Hepatocyte (in vitro differentiated cells): ENCODE data around the gene KPNA6.

ENCODE experiments used
- CTCF ChIP-seq: fragments of 200-600 bp; sonication (generic); IDR thresholded peaks from 2 replicates; pipeline ENCODE4 v1.5.1; 2016; ENCODE audit warnings: antibody characterized with exemption, mild to moderate bottlenecking; ENCODE audit not compliant: poor library complexity
- EZH2 ChIP-seq: fragments of 200-600 bp; sonication (generic); IDR thresholded peaks from 2 replicates; pipeline ENCODE4 v1.6.1; 2016; ENCODE audit warnings: antibody characterized with exemption, mild to moderate bottlenecking, borderline replicate concordance
- EZH2phosphoT487 ChIP-seq: fragments of 200-600 bp; sonication (generic); IDR thresholded peaks from one replicate; pipeline ENCODE4 v1.6.1; 2018; ENCODE audit warnings: antibody characterized with exemption, mild to moderate bottlenecking, low read depth, moderate library complexity; ENCODE audit not compliant: unreplicated experiment, severe bottlenecking

- TF ChIP-seq CTCF (no peak), EZH2 (no peak), EZH2phosphoT487 (no peak)
Observed at GRCh38 chr1:32180186-32181060, 72.6 kb downstream of the KPNA6 start.
